ENCODE results near the gene PRLR.

PRLR gene

DNA sequence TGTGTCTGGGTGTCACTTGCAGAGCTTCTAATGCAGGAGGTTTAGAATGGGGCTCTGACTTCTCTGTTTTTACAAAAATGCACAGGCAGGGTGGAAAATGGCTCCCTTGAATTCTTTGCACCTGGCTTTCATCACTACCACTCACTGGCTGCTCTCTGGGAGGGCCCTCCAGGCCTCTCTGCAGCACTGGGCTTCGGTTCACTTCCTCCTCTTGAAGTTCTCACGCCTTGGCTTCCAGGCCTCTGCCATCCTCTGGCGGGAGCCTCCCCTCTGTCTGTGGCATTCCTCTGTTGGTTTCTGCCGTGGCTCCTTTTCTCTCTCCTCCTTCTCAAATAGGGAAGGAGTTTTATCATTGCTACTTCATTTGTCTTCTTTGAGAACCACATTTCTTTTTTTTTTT, 2.8 kb upstream of the PRLR start:
- no peak for DNase-seq

GRCh38 chr5:35232124-35232523, 1.8 kb upstream of the PRLR start:
- DNase-seq: no peak

DNA sequence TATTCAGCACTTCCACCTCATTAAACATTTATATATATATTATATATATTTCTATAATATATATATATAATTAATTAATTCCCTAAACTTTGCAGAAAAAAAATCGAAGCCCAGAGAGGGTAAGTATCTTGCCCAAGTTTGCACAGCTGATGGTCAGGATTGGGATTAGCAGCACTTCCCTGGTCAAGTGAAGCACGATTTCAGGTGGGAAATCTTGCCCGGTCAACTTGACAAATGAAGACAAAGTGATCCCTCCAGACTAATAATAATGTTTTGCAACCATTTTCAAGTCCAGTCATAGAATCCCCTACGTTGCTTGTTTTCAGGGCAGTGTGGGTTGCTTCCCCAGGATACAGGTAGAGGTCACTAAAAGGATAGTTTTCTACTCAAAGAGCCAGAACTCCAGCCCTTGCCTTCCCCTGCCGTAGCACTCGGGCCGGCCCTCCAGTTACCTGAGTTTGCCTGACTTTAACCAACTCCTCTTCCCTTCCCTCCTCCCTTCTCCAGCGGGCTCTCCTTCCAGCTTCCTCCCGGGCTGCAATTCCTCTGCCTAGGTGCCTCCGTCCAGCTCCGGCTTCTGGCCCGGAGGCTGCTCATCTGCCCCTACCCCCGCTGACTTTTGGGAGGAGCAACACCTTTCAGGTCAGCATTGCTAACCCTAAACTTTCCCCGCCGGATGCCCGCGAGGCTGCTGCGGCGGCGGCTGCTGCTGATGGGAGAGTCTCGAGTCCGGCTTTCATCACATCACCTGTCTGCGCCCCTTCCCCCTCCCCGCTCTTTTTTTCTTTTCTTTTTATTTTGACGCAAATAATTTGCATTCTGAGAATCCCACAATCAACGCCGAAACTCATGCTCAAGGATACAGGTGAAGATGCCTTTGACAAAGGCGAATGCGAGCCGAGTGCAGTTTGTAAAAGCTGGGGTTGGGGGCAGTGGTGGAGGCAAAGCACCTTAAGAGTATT, 930 bp downstream of the PRLR start:
- no peak for DNase-seq

- no peak for DNase-seq
Measured at GRCh38 chr5:35228310-35228709, 2.0 kb downstream of the PRLR start.

GRCh38 chr5:35227720-35228119, 2.6 kb downstream of the PRLR start:
- DNase-seq: no peak

- DNase-seq: no peak
Measured at GRCh38 chr5:35223787-35224395, 6.4 kb downstream of the PRLR start.

- no peak for DNase-seq
Measured at GRCh38 chr5:35220967-35221366, 9.3 kb downstream of the PRLR start.

- DNase-seq: no peak
Measured at GRCh38 chr5:35218981-35219380, 11.3 kb downstream of the PRLR start.

DNA sequence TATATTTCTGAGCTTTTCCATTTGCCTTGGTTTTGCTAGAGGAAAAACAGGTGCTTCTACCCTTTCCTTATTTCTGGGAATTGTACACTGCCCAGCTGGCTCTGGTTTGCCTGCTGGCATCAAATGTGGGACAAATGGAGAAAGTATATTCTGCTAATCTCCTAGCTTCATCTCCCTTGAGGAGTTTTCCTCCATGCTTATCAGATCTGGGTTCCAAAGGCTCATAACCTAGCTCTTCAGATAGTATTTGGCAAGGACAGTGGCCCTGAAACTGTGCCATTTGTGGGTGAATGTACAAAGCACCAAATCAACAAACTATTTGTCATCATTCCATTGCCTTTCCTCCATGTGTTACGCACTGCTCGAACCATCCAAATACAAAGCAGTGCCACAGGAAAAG, 16.2 kb downstream of the PRLR start:
- DNase-seq: no peak

GRCh38 chr5:35213608-35214007, 16.7 kb downstream of the PRLR start:
- DNase-seq: no peak

DNA sequence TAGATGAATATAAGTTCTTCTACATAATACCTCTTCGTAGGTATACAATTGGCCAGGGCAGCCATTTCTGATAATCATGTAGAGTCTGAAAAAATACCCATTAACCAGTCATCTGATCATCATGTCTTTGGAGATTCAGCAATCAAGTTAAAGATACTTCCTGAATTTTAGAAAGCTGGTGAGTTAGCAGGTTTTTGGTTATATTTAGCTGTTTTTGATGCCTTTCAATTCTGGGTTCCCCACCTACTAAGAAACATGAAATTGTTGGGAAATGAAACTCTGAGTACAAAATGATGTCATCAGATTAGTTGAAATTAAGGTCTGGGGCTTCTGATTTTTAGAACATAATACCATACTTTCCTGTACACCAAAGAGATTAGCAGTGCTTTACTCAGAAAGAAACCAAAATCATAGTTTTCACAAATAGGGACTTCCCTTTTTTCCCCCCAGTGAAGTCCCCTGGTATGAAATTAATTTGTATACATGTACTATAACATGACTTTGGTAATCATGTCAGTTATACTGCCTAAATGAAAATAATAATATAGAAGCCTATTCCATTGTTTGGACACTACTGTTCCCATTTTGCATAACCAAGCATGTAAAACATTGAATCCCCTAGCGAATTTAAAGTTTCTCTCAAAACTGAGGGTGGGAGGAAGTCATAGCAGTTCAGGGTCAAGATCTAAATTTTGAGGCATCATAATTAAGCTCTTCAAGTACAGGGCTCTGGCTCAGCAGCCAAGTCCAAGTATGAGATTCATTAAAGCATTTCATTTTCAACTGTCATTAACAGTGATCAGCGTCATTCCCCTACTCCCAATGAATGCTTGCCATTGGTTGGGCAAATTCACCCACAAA, 17.9 kb downstream of the PRLR start:
- DNase-seq: no peak

DNA sequence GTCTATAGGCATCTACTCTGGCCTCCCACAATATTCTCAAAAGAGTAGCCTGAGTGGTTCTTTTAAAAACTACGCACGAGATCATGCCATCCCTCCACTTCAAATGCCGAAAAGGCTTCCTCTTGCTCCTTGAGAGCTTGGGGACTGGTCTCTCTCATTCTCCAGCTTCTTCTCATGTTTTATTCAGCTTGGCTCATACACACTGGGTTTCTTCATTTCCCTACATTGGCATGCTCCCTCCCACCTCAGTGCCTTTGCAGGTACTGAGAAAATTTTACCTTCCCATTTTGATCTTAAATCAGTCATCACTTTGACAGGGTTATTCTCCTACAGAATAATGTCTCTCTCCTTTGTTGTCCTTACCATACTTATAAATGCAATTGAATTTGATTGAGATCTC, 20.4 kb downstream of the PRLR start:
- no peak for DNase-seq

DNA sequence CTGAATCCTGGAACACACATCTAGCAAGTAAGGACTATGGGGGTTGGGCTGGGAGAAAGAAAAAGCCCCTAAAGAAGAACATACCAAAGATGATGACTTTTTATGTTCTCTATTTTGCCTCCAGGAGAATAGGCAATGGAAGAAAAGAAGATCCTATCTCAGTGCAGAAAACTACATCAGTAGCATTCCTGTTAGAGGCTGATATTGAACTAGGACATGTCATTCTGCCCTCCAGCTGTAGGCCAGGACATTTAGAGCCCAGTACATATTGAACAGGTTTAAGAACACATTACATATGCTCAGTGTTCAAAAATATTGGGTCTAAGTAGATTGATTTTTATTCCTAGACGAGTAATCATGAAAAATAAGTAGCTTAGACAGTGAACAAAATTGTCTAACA, 24.7 kb downstream of the PRLR start:
- no peak for DNase-seq

DNA sequence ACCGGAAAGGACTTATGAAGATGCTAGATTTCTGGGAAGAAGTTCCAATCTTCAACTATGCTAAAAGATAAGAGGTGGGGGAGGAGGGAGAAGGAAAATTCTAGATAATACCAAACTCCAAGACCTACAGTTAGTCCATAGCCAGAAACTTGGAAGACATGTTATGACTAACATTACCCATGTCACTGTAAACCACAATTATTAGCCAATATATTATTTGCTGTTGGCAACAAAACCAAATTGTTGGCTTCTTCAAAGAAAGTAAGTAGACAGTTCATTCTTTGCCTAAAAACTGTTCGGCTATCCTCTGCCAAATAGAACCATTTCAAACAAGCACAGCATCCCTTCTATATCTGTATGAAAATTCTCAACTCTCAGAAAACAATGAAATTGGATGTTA, 25.1 kb downstream of the PRLR start:
- no peak for DNase-seq

DNA sequence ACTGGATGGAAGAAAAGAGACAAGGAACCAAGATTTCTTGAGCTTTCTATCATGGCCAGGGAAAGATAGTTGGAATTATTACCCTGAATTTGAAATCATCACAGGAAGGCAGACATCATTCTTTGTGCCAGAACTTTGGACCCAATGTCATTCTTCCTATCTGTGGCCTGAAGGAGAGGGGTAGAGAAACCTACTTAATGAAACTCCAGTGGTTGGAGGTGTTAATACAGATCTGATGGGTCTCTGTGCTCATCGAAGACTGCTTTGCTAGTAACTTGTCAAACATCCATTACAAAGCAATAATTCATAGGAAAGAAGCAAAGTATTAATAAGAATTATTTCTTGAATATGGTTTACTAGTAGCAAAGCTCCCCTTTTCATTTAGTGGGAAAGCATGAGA, 26.9 kb downstream of the PRLR start:
- no peak for DNase-seq

DNA sequence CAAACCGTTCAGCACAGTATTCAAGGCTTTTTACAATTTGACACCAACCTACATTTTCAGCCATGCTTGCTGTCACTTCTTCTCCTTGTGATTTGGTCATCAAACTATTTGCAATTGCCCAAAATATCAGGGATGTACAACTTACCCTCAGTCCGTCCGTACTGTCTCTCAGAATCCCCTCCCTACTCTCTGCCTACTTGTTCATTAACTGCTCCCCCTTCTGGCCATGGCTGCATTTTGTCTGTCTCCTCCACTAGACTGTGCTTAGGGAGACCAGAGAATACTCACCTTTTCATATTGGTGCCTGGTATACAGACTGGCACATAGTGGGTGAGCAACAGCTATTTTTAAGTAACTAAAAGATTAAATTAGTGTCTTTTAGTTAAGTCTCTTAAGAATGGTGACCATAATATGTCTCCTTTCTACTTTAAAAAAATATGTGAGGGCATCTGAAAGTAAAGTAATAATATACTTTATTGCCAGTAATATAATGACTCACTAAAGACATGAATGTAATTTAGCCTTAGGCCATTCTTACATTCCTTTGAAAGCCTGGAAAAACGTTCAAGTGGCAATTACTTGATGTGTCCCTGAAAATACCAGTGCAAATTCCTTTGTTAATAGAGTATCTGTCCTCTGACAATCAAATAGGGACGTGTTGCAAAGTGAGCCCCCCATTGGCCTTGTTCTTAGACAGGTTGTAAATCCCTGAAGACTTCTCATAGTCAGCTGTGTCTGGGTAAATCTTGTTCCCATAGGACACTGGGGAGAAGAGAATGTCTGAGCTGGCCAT, 27.8 kb downstream of the PRLR start:
- DNase-seq: no peak

DNA sequence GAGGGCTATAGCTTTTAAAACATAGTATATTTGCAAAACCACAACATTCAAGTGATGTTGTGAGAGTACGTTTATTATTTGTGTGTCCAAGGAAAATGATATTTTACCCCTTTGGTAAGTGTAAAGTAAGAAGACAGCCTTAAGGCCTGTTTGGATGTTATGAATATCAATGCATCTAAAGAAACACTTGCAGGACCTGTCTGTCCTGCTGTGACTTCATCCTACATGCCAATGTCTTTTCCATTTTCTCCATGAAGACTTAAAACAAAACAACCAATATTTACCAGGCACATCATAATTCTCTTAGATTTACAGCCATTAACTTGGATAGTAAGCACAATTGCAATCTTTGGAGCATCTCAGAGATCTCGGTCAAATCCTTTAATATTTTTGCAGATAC, 29.0 kb downstream of the PRLR start:
- no peak for DNase-seq

GRCh38 chr5:35199886-35200285, 30.4 kb downstream of the PRLR start:
- no peak for DNase-seq

- DNase-seq: no peak
Measured at GRCh38 chr5:35198686-35199085, 31.6 kb downstream of the PRLR start.

DNA sequence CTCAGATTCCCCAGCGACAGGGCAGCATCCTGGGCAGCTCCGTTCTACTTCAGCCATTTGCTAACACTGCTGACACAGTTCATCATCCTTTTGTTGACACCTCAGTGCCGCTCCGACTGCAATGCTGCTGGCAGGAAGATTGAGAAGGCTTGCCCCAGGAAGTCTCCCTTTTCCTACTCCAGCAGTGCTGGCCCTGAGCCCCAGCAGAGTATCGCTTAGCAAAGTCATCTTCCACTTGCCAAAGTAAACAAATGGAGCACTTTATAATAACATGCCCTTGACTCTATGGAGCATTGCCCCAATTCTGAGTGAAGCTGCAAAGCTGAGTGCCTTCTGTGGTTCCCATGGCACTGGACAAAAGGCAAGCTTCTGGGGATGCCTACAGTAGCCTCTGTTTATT, 32.2 kb downstream of the PRLR start:
- DNase-seq: no peak

GRCh38 chr5:35197351-35197750, 32.9 kb downstream of the PRLR start:
- no peak for DNase-seq

- DNase-seq: no peak
Measured at GRCh38 chr5:35195472-35195852, 34.8 kb downstream of the PRLR start.
